ENCODE measurements around the gene MPPED1. TPM values are rescaled to one million over a fixed set of nuclear protein-coding genes. Genes with fewer than 3 reads are reported as not detected.

The MPPED1 gene
- total RNA-seq, 1 experiment from 2014 or later: not detected

- H3K27me3 Mint-ChIP-seq (ENCODE audit: unreplicated experiment): peaks cover 95% of the 10 kb centered on the region
- no peaks in the 10 kb centered on the region for H3K9me3 Mint-ChIP-seq (ENCODE audit: low read depth, unreplicated experiment)
- BruUV-seq (replicated peaks): no TSS peak
- H3K4me1 Mint-ChIP-seq (ENCODE audit: low read depth, unreplicated experiment): no peaks in the 10 kb centered on the region
- intact Hi-C loops (cut with micrococcal nuclease; ENCODE audit: unreplicated experiment): no loop called here
- CTCF ChIA-PET: no interaction called here
- no peak overlapping the region for H3K27ac Mint-ChIP-seq (ENCODE audit: unreplicated experiment)
- H3K4me3 Mint-ChIP-seq (ENCODE audit: low read depth, unreplicated experiment): no peak overlapping the region
- no peak for TF ChIP-seq CTCF (IDR thresholded peaks at IDR 0.05; ENCODE audit: unreplicated experiment)
- H3K36me3 Mint-ChIP-seq (ENCODE audit: insufficient read depth, unreplicated experiment): no peaks in the 10 kb centered on the region
- DNase-seq: no peak
Observed at GRCh38 chr22:43438666-43439347, 27.0 kb downstream of the MPPED1 start.

GRCh38 chr22:43439368-43440103 lies 27.7 kb downstream of the MPPED1 start:
- Mint-ChIP-seq H3K4me3 (ENCODE audit: low read depth, unreplicated experiment) (no peak overlapping the region), H3K27me3 (ENCODE audit: unreplicated experiment) (peaks cover 90% of the 10 kb centered on the region), H3K36me3 (ENCODE audit: insufficient read depth, unreplicated experiment) (no peaks in the 10 kb centered on the region), H3K27ac (ENCODE audit: unreplicated experiment) (no peak overlapping the region), H3K4me1 (ENCODE audit: low read depth, unreplicated experiment) (no peaks in the 10 kb centered on the region), H3K9me3 (ENCODE audit: low read depth, unreplicated experiment) (no peaks in the 10 kb centered on the region)
- no peak for TF ChIP-seq CTCF (IDR thresholded peaks at IDR 0.05; ENCODE audit: unreplicated experiment)
- intact Hi-C loops (cut with micrococcal nuclease; ENCODE audit: unreplicated experiment): no loop called here
- DNase-seq: no peak
- CTCF ChIA-PET: no interaction called here
- no TSS peak for BruUV-seq (replicated peaks)

DNA sequence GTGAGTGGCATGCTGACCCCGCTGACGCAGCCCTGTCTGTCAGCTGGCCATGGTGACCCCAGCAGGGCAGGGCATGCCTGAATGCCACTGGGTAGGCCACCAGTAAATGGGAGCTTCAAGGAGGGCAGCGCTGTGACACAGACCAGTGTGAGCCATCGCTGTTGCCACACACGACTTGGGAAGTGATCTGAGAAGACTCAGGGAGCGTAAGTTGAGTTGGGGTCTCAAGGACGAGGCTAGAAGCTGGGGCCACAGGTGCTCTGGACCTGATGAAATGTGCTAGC lies 28.2 kb downstream of the MPPED1 start:
- no peaks in the 10 kb centered on the region for H3K36me3 Mint-ChIP-seq (ENCODE audit: insufficient read depth, unreplicated experiment)
- H3K4me1 Mint-ChIP-seq (ENCODE audit: low read depth, unreplicated experiment): no peaks in the 10 kb centered on the region
- no peak overlapping the region for H3K27ac Mint-ChIP-seq (ENCODE audit: unreplicated experiment)
- intact Hi-C loops (cut with micrococcal nuclease; ENCODE audit: unreplicated experiment): no loop called here
- H3K27me3 Mint-ChIP-seq (ENCODE audit: unreplicated experiment): peaks cover 84% of the 10 kb centered on the region
- BruUV-seq (replicated peaks): no TSS peak
- CTCF ChIA-PET: interaction anchor here (0.5 kb wide), 1 partner anchor 93 kb away, joined by 4 read pairs; no protein-coding TSS in a partner anchor
- TF ChIP-seq CTCF (IDR thresholded peaks at IDR 0.05; ENCODE audit: unreplicated experiment): no peak
- no peak overlapping the region for H3K4me3 Mint-ChIP-seq (ENCODE audit: low read depth, unreplicated experiment)
- no peak for DNase-seq
- H3K9me3 Mint-ChIP-seq (ENCODE audit: low read depth, unreplicated experiment): no peaks in the 10 kb centered on the region

- no peaks in the 10 kb centered on the region for H3K4me1 Mint-ChIP-seq (ENCODE audit: low read depth, unreplicated experiment)
- no peaks in the 10 kb centered on the region for H3K36me3 Mint-ChIP-seq (ENCODE audit: insufficient read depth, unreplicated experiment)
- DNase-seq: no peak
- H3K27me3 Mint-ChIP-seq (ENCODE audit: unreplicated experiment): peaks cover 80% of the 10 kb centered on the region
- H3K9me3 Mint-ChIP-seq (ENCODE audit: low read depth, unreplicated experiment): no peaks in the 10 kb centered on the region
- no TSS peak for BruUV-seq (replicated peaks)
- no peak for TF ChIP-seq CTCF (IDR thresholded peaks at IDR 0.05; ENCODE audit: unreplicated experiment)
- H3K27ac Mint-ChIP-seq (ENCODE audit: unreplicated experiment): no peak overlapping the region
- CTCF ChIA-PET: interaction anchor here (0.5 kb wide), 1 partner anchor 94 kb away, joined by 4 read pairs; no protein-coding TSS in a partner anchor
- intact Hi-C loops (cut with micrococcal nuclease; ENCODE audit: unreplicated experiment): no loop called here
- H3K4me3 Mint-ChIP-seq (ENCODE audit: low read depth, unreplicated experiment): no peak overlapping the region
Observed at GRCh38 chr22:43440556-43440955, 28.7 kb downstream of the MPPED1 start.

Data from Calu3 (cell line).